ENCODE results near the gene SERINC3. TPM values are rescaled to one million over a fixed set of nuclear protein-coding genes. Genes with fewer than 3 reads are reported as not detected.

The SERINC3 gene
- total and polyA plus RNA-seq, 2 donors (not counting 3 experiments of a cell fraction or from before 2014, with no cell fraction given) = 83.7 to 177 TPM

DNA sequence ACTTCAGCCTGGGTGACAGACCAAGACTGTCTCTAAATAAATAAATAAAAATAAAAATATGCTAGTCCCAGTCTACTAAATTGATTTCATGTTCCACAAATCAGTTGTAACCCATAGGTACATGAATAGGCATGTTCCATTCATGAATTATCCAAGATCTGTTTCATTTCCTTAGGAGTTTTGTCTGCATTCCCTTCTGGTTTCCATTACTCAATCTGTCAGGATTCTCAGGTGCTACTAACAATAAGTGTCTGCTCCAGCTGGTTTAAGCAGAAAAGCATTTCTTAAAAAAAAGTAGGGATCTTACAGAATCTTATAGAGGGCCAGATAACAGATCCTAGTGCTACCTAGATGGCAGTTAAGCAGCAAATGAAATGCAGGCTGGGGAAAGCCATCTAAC is 44.9 kb upstream of the SERINC3 start:
- no TSS peak for BruUV-seq (replicated peaks)
- no peaks in the 10 kb centered on the region for H3K27me3 ChIP-seq (ENCODE audit: control insufficient read depth in 2 of 2, insufficient read depth in 2 of 2, low read length in 2 of 2)
- no peak for TF ChIP-seq MYC (IDR thresholded peaks at IDR 0.05; ENCODE audit: low read depth, low read length)
- no peak for TF ChIP-seq POLR2AphosphoS5 (IDR thresholded peaks at IDR 0.05; ENCODE audit: insufficient read depth, low read depth, low read length)
- TF ChIP-seq, protein P1, sequence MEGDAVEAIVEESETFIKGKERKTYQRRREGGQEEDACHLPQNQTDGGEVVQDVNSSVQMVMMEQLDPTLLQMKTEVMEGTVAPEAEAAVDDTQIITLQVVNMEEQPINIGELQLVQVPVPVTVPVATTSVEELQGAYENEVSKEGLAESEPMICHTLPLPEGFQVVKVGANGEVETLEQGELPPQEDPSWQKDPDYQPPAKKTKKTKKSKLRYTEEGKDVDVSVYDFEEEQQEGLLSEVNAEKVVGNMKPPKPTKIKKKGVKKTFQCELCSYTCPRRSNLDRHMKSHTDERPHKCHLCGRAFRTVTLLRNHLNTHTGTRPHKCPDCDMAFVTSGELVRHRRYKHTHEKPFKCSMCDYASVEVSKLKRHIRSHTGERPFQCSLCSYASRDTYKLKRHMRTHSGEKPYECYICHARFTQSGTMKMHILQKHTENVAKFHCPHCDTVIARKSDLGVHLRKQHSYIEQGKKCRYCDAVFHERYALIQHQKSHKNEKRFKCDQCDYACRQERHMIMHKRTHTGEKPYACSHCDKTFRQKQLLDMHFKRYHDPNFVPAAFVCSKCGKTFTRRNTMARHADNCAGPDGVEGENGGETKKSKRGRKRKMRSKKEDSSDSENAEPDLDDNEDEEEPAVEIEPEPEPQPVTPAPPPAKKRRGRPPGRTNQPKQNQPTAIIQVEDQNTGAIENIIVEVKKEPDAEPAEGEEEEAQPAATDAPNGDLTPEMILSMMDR (IDR thresholded peaks at IDR 0.05; ENCODE audit: extremely low read depth in 1 of 2, insufficient read depth in 1 of 2, low read depth in 1 of 2, low read length in 2 of 2) = no peak
- no peak for TF ChIP-seq FOS (IDR thresholded peaks at IDR 0.05; ENCODE audit: borderline replicate concordance, insufficient read depth, low read length)
- TF ChIP-seq POLR2A (IDR thresholded peaks at IDR 0.05; ENCODE audit: low read depth, low read length) = no peak
- no peak for TF ChIP-seq JUN (IDR thresholded peaks at IDR 0.05; ENCODE audit: borderline replicate concordance, insufficient read depth, insufficient read length, low read depth)
- TF ChIP-seq, protein P2, sequence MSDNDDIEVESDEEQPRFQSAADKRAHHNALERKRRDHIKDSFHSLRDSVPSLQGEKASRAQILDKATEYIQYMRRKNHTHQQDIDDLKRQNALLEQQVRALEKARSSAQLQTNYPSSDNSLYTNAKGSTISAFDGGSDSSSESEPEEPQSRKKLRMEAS (IDR thresholded peaks at IDR 0.05; ENCODE audit: insufficient read depth, insufficient read length) = no peak
- TF ChIP-seq EZH2 (IDR thresholded peaks at IDR 0.05; ENCODE audit: borderline replicate concordance, low read depth, low read length, severe bottlenecking) = no peak
- TF ChIP-seq GATA2 (IDR thresholded peaks at IDR 0.05; ENCODE audit: insufficient read depth, insufficient read length, low read depth, low read length) = no peak
- DNase-seq (ENCODE audit: low read depth, low spot score) = no peak
- H2AFZ ChIP-seq (ENCODE audit: low read depth, low read length) = no peak overlapping the region
- POLR2A ChIA-PET = no interaction called here
- H3K4me1 ChIP-seq (ENCODE audit: control insufficient read depth, extremely low read depth, insufficient read depth, low read length) = peaks cover 3% of the 10 kb centered on the region
- CTCF ChIA-PET = interaction anchor here (1.0 to 1.9 kb wide), 4 partner anchors 12 to 45 kb away, joined by 3 to 4 read pairs (median 4); partner anchors contain the start of gene SERINC3
- H3K4me2 ChIP-seq (ENCODE audit: insufficient read depth, low read length) = no peak overlapping the region
- H3K4me3 ChIP-seq (replicated peaks in 1 of 3; ENCODE audit: insufficient read depth in 1 of 3, low read depth in 1 of 3, low read length in 3 of 3) = no peak overlapping the region
- H4K20me1 ChIP-seq (replicated peaks; ENCODE audit: control insufficient read depth, extremely low read depth, insufficient read depth, low read length) = no peaks in the 10 kb centered on the region
- no peak overlapping the region for H3K9ac ChIP-seq (replicated peaks; ENCODE audit: extremely low read depth, insufficient read depth, low read length)
- no peaks in the 10 kb centered on the region for H3K9me3 ChIP-seq (replicated peaks; ENCODE audit: control insufficient read depth, insufficient read depth, low read length)
- intact Hi-C loops (cut with micrococcal nuclease) = no loop called here
- dilution Hi-C loops (cut with MboI; ENCODE audit: extremely low pct_ligation_motif_present, low sequenced_read_pairs) = no loop called here
- no peaks in the 10 kb centered on the region for H3K36me3 ChIP-seq (ENCODE audit: control insufficient read depth in 2 of 2, extremely low read depth in 1 of 2, insufficient read depth in 2 of 2, low read length in 2 of 2)
- FAIRE-seq = no peak
- no peak overlapping the region for H3K27ac ChIP-seq (ENCODE audit: insufficient read depth, low read depth, low read length)
- no peaks in the 10 kb centered on the region for H3K9me1 ChIP-seq (replicated peaks; ENCODE audit: control insufficient read depth, extremely low read depth, insufficient read depth, low read length)
- H3K79me2 ChIP-seq (ENCODE audit: control insufficient read depth, insufficient read depth, low read length) = no peaks in the 10 kb centered on the region

All from endothelial cell of umbilical vein (primary cell).